HG03060 (cell line): Measurements from ENCODE around the gene APOL1.
"Not testable (repeated sequence)": the region's sequence is repeated elsewhere in the genome, so short reads cannot be mapped to it uniquely, and the experiment has no call there.

ENCODE experiments used
- ATAC-seq: cut with Tn5 transposase; IDR thresholded peaks from one replicate; pipeline ENCODE4 v1.9.1; 2021; ENCODE audit warnings: low read depth, moderate number of reproducible peaks; ENCODE audit not compliant: unreplicated experiment

APOL1 gene

GRCh38 chr22:36243986-36244385 is 8.9 kb upstream of the APOL1 start:
- no peak for ATAC-seq

GRCh38 chr22:36244522-36245391 is 8.2 kb upstream of the APOL1 start:
- ATAC-seq, result no peak

- no peak for ATAC-seq
Observed at GRCh38 chr22:36245805-36246356, 7.1 kb upstream of the APOL1 start.

- ATAC-seq, result no peak
Observed at GRCh38 chr22:36246718-36247117, 6.2 kb upstream of the APOL1 start.

GRCh38 chr22:36247955-36248354 is 5.0 kb upstream of the APOL1 start:
- no peak for ATAC-seq

GRCh38 chr22:36249160-36249559 is 3.8 kb upstream of the APOL1 start:
- ATAC-seq, result no peak

- ATAC-seq, result not testable (repeated sequence)
Observed at GRCh38 chr22:36250292-36250960, 2.5 kb upstream of the APOL1 start.

GRCh38 chr22:36251979-36252608 is 839 bp upstream of the APOL1 start:
- not testable (repeated sequence) for ATAC-seq

- ATAC-seq, result no peak
Observed at GRCh38 chr22:36253523-36254490, 874 bp downstream of the APOL1 start.

GRCh38 chr22:36255572-36255971 is 2.6 kb downstream of the APOL1 start:
- ATAC-seq, result not testable (repeated sequence)

GRCh38 chr22:36256478-36256877 is 3.5 kb downstream of the APOL1 start:
- ATAC-seq, result no peak

- no peak for ATAC-seq
Observed at GRCh38 chr22:36257308-36257707, 4.4 kb downstream of the APOL1 start.

- ATAC-seq, result no peak
Observed at GRCh38 chr22:36257948-36258670, 5.2 kb downstream of the APOL1 start.

GRCh38 chr22:36258701-36259614 is 6.0 kb downstream of the APOL1 start:
- no peak for ATAC-seq

- no peak for ATAC-seq
Observed at GRCh38 chr22:36259615-36260300, 6.8 kb downstream of the APOL1 start.

- not testable (repeated sequence) for ATAC-seq
Observed at GRCh38 chr22:36261675-36262074, 8.7 kb downstream of the APOL1 start.

- not testable (repeated sequence) for ATAC-seq
Observed at GRCh38 chr22:36262307-36262706, 9.4 kb downstream of the APOL1 start.
